ENCODE measurements around the gene CHD9. TPM values are rescaled to one million over a fixed set of nuclear protein-coding genes. Genes with fewer than 3 reads are reported as not detected.

The CHD9 gene
- total RNA-seq, 4 donors from 2014 or later: 97.2 to 141 (median 108) TPM

DNA sequence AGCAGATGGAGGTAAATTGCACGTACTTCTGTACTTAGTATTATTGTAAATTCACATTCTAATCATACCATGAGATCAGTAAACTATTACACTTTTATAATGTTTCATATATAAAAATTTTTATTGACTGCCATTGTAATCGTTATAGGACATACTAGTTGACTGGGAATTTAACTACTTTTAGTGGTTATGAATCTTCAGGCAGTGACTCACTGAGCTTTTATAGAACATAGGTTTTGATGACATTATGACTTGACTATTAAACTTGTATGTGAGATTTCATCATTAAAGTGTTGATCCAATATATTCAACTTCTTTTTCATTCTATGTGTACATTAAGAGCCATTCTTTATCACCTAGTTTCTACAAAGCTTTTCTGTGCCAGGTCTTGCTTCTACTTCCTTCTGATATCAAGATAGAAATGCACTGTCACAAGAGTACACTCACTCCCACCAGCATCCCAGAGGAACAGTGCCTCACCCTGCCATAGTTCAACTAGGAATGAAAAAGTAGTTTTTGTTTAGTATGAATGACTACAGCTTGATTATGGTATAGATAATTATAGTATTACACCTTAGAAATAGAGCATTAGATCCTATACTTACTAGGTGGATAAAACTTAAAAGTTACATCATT, 237.1 kb downstream of the CHD9 start:
- WGBS, 2 donors: 94 to 96% methylated on average over 2 of the region's 2 CpGs
- Histone ChIP-seq H3K4me1 (no peaks in the 10 kb centered on the region), H3K27ac (no peak overlapping the region), H3K27me3 (no peaks in the 10 kb centered on the region), H3K9me3 (no peaks in the 10 kb centered on the region), H3K4me3 (replicated peaks in 1 of 3) (no peak overlapping the region), H3K36me3 (peaks cover 55 to 60% of the 10 kb centered on the region in 2 donors)
- intact Hi-C loops (cut with DNase I): loop anchor here (10.0 kb wide), 1 partner anchor 247 kb away; no protein-coding TSS in a partner anchor
- TF ChIP-seq, protein P1, sequence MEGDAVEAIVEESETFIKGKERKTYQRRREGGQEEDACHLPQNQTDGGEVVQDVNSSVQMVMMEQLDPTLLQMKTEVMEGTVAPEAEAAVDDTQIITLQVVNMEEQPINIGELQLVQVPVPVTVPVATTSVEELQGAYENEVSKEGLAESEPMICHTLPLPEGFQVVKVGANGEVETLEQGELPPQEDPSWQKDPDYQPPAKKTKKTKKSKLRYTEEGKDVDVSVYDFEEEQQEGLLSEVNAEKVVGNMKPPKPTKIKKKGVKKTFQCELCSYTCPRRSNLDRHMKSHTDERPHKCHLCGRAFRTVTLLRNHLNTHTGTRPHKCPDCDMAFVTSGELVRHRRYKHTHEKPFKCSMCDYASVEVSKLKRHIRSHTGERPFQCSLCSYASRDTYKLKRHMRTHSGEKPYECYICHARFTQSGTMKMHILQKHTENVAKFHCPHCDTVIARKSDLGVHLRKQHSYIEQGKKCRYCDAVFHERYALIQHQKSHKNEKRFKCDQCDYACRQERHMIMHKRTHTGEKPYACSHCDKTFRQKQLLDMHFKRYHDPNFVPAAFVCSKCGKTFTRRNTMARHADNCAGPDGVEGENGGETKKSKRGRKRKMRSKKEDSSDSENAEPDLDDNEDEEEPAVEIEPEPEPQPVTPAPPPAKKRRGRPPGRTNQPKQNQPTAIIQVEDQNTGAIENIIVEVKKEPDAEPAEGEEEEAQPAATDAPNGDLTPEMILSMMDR (IDR thresholded peaks at IDR 0.05): no peak
- TF ChIP-seq POLR2A (IDR thresholded peaks at IDR 0.05): no peak
- DNase-seq: no peak

DNA sequence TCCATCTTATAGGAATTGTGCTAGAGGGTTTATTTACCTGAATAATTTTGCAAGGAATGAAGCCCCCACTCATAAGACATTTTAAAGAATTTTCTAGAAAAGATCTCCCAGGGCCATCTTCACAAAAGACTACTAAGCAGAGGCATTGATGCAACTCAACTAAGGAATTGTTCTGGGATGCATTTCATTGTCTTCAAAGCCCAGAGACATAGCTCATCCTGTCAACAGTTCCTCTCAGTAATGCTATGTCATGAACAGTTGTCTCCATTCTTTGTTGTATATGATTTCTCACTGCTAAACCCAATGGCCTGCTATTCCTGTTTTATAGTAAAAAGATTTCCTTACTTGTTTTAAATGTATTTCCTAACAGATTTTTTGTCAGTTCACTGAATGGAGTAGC, 242.7 kb downstream of the CHD9 start:
- intact Hi-C loops (cut with DNase I): loop anchor here (10.0 kb wide), 1 partner anchor 253 kb away; no protein-coding TSS in a partner anchor
- TF ChIP-seq POLR2A (IDR thresholded peaks at IDR 0.05): no peak
- TF ChIP-seq, protein P1 (IDR thresholded peaks at IDR 0.05): no peak
- no peak overlapping the region for H3K4me3 ChIP-seq (replicated peaks in 1 of 3)
- H3K27me3 ChIP-seq: no peaks in the 10 kb centered on the region
- no peaks in the 10 kb centered on the region for H3K4me1 ChIP-seq
- no peak for DNase-seq
- no peaks in the 10 kb centered on the region for H3K9me3 ChIP-seq
- H3K27ac ChIP-seq: no peak overlapping the region
- H3K36me3 ChIP-seq: peaks cover 38 to 52% of the 10 kb centered on the region in 2 donors

DNA sequence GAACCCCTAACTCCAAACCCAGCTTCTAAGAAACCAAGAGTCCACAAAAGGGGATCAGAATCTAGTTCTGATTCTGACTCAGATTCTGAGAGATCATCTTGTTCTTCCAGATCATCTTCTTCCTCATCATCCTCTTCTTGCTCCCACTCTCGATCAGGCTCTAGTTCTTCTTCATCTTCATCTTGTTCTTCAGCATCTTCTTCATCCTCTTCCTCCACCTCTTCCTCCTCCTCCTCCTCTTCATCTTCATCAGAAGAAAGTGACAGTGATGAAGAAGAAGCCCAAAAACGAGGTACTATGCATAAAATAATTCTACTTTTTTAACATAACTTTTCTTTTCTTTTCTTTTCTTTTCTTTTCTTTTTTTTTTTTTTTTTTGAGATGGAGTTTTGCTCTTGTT, 249.5 kb downstream of the CHD9 start:
- TF ChIP-seq, protein P1 (IDR thresholded peaks at IDR 0.05): no peak
- TF ChIP-seq POLR2A (IDR thresholded peaks at IDR 0.05): no peak
- Histone ChIP-seq H3K27ac (no peak overlapping the region), H3K4me3 (replicated peaks in 1 of 3) (no peak overlapping the region), H3K36me3 (peaks cover 56 to 65% of the 10 kb centered on the region in 2 donors), H3K27me3 (no peaks in the 10 kb centered on the region), H3K4me1 (no peaks in the 10 kb centered on the region), H3K9me3 (no peaks in the 10 kb centered on the region)
- intact Hi-C loops (cut with DNase I): no loop called here
- no peak for DNase-seq
- WGBS, 2 donors: 93 to 96% methylated on average over 2 of the region's 2 CpGs

DNA sequence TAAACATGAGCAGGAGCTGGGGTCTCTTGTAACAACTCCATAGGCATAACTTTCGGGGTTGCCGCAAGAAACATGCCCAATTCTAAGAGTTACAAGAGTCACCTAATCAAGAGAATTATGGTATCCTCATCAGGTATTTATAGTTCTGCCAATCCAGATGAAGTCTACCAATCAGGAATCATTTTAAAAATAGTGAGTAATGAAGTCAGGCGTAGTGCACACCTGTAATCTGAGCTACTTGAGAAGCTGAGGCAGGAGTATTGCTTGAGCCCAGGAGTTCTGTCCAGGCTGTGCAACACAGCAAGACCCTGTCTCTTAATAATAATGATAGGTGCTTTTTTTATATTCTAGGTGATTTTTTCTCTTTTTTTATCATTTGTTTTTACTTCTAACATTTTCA, 251.0 kb downstream of the CHD9 start:
- H3K27me3 ChIP-seq: no peaks in the 10 kb centered on the region
- 95 to 97% methylated on average over 3 of the region's 3 CpGs for whole genome bisulfite sequencing, 2 donors
- TF ChIP-seq POLR2A (IDR thresholded peaks at IDR 0.05): no peak
- TF ChIP-seq, protein P1 (IDR thresholded peaks at IDR 0.05): no peak

DNA sequence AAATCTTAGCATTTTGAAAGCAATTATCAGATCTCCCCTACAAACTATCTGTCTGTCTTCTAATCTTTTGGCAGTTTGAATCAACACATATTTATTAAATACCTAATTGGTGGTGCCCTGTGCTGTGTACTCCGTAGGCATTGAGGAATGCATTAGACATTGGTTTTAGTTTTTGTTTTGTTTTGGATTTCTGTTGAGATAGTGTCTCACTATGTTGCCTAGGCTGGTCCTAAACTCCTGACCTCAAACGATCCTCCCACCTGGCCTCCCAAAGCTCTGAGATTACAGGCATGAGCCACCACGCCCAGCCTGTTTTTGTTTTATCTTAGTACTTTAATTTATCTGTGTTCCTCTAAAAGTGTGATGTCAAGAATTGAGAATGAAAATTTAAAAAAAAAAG, 254.7 kb downstream of the CHD9 start:
- H3K27me3 ChIP-seq: no peaks in the 10 kb centered on the region
- no peaks in the 10 kb centered on the region for H3K4me1 ChIP-seq
- peaks cover 40 to 65% of the 10 kb centered on the region in 2 donors for H3K36me3 ChIP-seq
- intact Hi-C loops (cut with DNase I): no loop called here
- no peak for DNase-seq
- 97 to 98% methylated on average over 3 of the region's 3 CpGs for WGBS, 2 donors
- H3K4me3 ChIP-seq (replicated peaks in 1 of 3): no peak overlapping the region
- no peaks in the 10 kb centered on the region for H3K9me3 ChIP-seq
- TF ChIP-seq POLR2A (IDR thresholded peaks at IDR 0.05): no peak
- TF ChIP-seq, protein P1 (IDR thresholded peaks at IDR 0.05): no peak
- no peak overlapping the region for H3K27ac ChIP-seq

More for the DNA sequence above, 251.0 kb downstream of the CHD9 start:
- DNase-seq: no peak
- no peaks in the 10 kb centered on the region for H3K4me1 ChIP-seq
- peaks cover 49 to 63% of the 10 kb centered on the region in 2 donors for H3K36me3 ChIP-seq
- no peak overlapping the region for H3K4me3 ChIP-seq (replicated peaks in 1 of 3)
- intact Hi-C loops (cut with DNase I): no loop called here
- no peak overlapping the region for H3K27ac ChIP-seq
- H3K9me3 ChIP-seq: no peaks in the 10 kb centered on the region

Data from thyroid gland (tissue), 4 donors.